ENCODE results near the gene CD99L2.
"Not testable (repeated sequence)": the region's sequence is repeated elsewhere in the genome, so short reads cannot be mapped to it uniquely, and the experiment has no call there.

CD99L2 gene

GRCh38 chrX:150849996-150850720 is 48.3 kb downstream of the CD99L2 start:
- DNase-seq, result no peak

- no peak for DNase-seq
Measured at GRCh38 chrX:150849486-150849885, 49.0 kb downstream of the CD99L2 start.

- no peak for DNase-seq
Measured at GRCh38 chrX:150848914-150849365, 49.5 kb downstream of the CD99L2 start.

- no peak for DNase-seq
Measured at GRCh38 chrX:150847088-150847487, 51.4 kb downstream of the CD99L2 start.

GRCh38 chrX:150846130-150846529 is 52.3 kb downstream of the CD99L2 start:
- DNase-seq, result no peak

- no peak for DNase-seq
Measured at GRCh38 chrX:150845091-150845490, 53.4 kb downstream of the CD99L2 start.

GRCh38 chrX:150844016-150844415 is 54.5 kb downstream of the CD99L2 start:
- DNase-seq, result no peak

GRCh38 chrX:150842198-150842685 is 56.2 kb downstream of the CD99L2 start:
- no peak for DNase-seq

GRCh38 chrX:150841456-150842197 is 56.8 kb downstream of the CD99L2 start:
- no peak for DNase-seq

GRCh38 chrX:150837845-150838244 is 60.6 kb downstream of the CD99L2 start:
- no peak for DNase-seq

- DNase-seq, result no peak
Measured at GRCh38 chrX:150834695-150835094, 63.8 kb downstream of the CD99L2 start.

- no peak for DNase-seq
Measured at GRCh38 chrX:150833454-150834056, 64.9 kb downstream of the CD99L2 start.

- DNase-seq, result no peak
Measured at GRCh38 chrX:150831863-150832262, 66.6 kb downstream of the CD99L2 start.

- no peak for DNase-seq
Measured at GRCh38 chrX:150828785-150829184, 69.7 kb downstream of the CD99L2 start.

GRCh38 chrX:150824352-150824751 is 74.1 kb downstream of the CD99L2 start:
- DNase-seq, result not testable (repeated sequence)

- not testable (repeated sequence) for DNase-seq
Measured at GRCh38 chrX:150823826-150824225, 74.6 kb downstream of the CD99L2 start.

GRCh38 chrX:150821971-150822370 is 76.5 kb downstream of the CD99L2 start:
- no peak for DNase-seq

- DNase-seq, result no peak
Measured at GRCh38 chrX:150813922-150814321, 84.5 kb downstream of the CD99L2 start.

- DNase-seq, result no peak
Measured at GRCh38 chrX:150806827-150807226, 91.6 kb downstream of the CD99L2 start.

GRCh38 chrX:150805736-150806135 is 92.7 kb downstream of the CD99L2 start:
- DNase-seq, result no peak

- DNase-seq, result no peak
Measured at GRCh38 chrX:150792949-150793527, 105.4 kb downstream of the CD99L2 start.

- no peak for DNase-seq
Measured at GRCh38 chrX:150790021-150790420, 108.4 kb downstream of the CD99L2 start.

GRCh38 chrX:150781677-150782076 is 116.8 kb downstream of the CD99L2 start:
- no peak for DNase-seq
